NCI-H146 (cell line): ENCODE data around the gene CST9.
"Not testable (repeated sequence)": the region's sequence is repeated elsewhere in the genome, so short reads cannot be mapped to it uniquely, and the experiment has no call there.

ENCODE experiments used
- DNase-seq: peaks from one replicate; lab custom pipeline; 2025; lab: John Stamatoyannopoulos, UW

CST9 gene

GRCh38 chr20:23586735-23587525 is 18.8 kb downstream of the CST9 start:
- DNase-seq = no peak

GRCh38 chr20:23585808-23586734 is 19.6 kb downstream of the CST9 start:
- DNase-seq = no peak

GRCh38 chr20:23585449-23585807 is 20.3 kb downstream of the CST9 start:
- no peak for DNase-seq

- no peak for DNase-seq
Measured at GRCh38 chr20:23584434-23585199, 21.1 kb downstream of the CST9 start.

GRCh38 chr20:23583526-23583925 is 22.2 kb downstream of the CST9 start:
- no peak for DNase-seq

- DNase-seq = no peak
Measured at GRCh38 chr20:23582293-23582692, 23.4 kb downstream of the CST9 start.

GRCh38 chr20:23581833-23582232 is 23.9 kb downstream of the CST9 start:
- DNase-seq = not testable (repeated sequence)

- DNase-seq = no peak
Measured at GRCh38 chr20:23574977-23575376, 30.7 kb downstream of the CST9 start.

- no peak for DNase-seq
Measured at GRCh38 chr20:23570178-23570760, 35.4 kb downstream of the CST9 start.

- no peak for DNase-seq
Measured at GRCh38 chr20:23569570-23569969, 36.1 kb downstream of the CST9 start.

- no peak for DNase-seq
Measured at GRCh38 chr20:23568971-23569330, 36.8 kb downstream of the CST9 start.

GRCh38 chr20:23568320-23568970 is 37.3 kb downstream of the CST9 start, which contains the start of gene CST9L:
Gene CST9L, minus strand, starts transcription at chr20:23568484. Its CDS starts 34 bp downstream, at chr20:23568450.
- no peak for DNase-seq

- DNase-seq = no peak
Measured at GRCh38 chr20:23566199-23566932, 39.4 kb downstream of the CST9 start.

GRCh38 chr20:23565503-23566045 is 40.1 kb downstream of the CST9 start:
- DNase-seq = no peak

GRCh38 chr20:23564927-23565326 is 40.8 kb downstream of the CST9 start:
- no peak for DNase-seq

GRCh38 chr20:23562721-23563342 is 42.9 kb downstream of the CST9 start:
- no peak for DNase-seq

GRCh38 chr20:23554401-23554800 is 51.3 kb downstream of the CST9 start:
- DNase-seq = no peak
